ENCODE data around the gene MORN1. TPM values are rescaled to one million over a fixed set of nuclear protein-coding genes. Genes with fewer than 3 reads are reported as not detected.

Gene MORN1
- total and polyA plus RNA-seq, 2 of the 4 experiments (the other 2 are of a cell fraction), result 3.0 to 4.2 TPM

DNA sequence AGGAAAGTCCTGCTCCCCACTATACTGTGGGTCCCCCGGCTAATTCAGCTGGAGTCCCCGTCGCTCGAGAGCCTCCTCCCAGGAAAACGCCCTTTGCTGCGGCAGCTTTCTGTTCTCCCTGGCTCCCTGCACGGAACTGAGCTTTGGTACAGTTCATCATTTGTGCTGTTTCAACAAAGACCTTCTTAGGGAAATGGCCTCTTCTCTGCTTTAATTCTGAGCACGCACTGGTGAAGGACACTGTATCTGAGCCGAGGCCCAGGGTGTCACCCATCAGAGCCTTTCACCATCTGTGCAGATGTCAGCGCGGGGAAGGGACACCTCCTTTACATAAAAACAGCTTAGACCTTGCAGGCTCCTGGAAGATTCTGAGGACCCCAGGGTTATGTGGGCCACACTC is 34.5 kb upstream of the MORN1 start:
- H3K27me3 ChIP-seq (ENCODE audit: control insufficient read depth, insufficient read depth, low read length), result peaks cover 11% of the 10 kb centered on the region; the same call in 1 of the 2 replicates
- H4K8ac ChIP-seq (ENCODE audit: low read depth in 2 of 2, low read length in 2 of 2), result no peak overlapping the region
- H2AK9ac ChIP-seq (replicated peaks; ENCODE audit: low read depth, low read length, poor library complexity), result no peak overlapping the region
- no peak overlapping the region for H3K23ac ChIP-seq (ENCODE audit: low read depth, low read length)
- no peak overlapping the region for H3K9ac ChIP-seq (ENCODE audit: low read depth, low read length)
- H2BK120ac ChIP-seq (ENCODE audit: low read depth, low read length), result no peak overlapping the region
- no peak overlapping the region for H3K4me2 ChIP-seq (ENCODE audit: low read depth, low read length)
- no peak overlapping the region for H2BK15ac ChIP-seq (ENCODE audit: low read depth, low read length)
- no peaks in the 10 kb centered on the region for H3K9me1 ChIP-seq (ENCODE audit: insufficient read depth, low read length)
- H3K27ac ChIP-seq (ENCODE audit: insufficient read depth, low read length), result no peak overlapping the region
- in situ Hi-C loops (cut with MboI; ENCODE audit: low sequenced_read_pairs) (loop anchor here (25.0 kb wide), 1 partner anchor 636 kb away; the partner anchor contains the start of gene PRDM16), intact Hi-C loops (cut with micrococcal nuclease) (no loop called here), dilution Hi-C loops (cut with HindIII; ENCODE audit: low sequenced_read_pairs, unreplicated experiment) (no loop called here)
- H3K4me3 ChIP-seq (ENCODE audit: insufficient read depth, low read depth, low read length), result no peak overlapping the region
- no peak overlapping the region for H3K18ac ChIP-seq (ENCODE audit: low read depth, low read length)
- H2BK5ac ChIP-seq (ENCODE audit: low read depth, low read length, poor library complexity, severe bottlenecking), result no peak overlapping the region
- BruUV-seq (replicated peaks), result no TSS peak
- H2AK5ac ChIP-seq (ENCODE audit: low read depth, low read length), result no peak overlapping the region
- no peak overlapping the region for H3K14ac ChIP-seq (replicated peaks; ENCODE audit: low read depth, low read length)
- no peak for ATAC-seq (ENCODE audit: low read depth)
- H4K91ac ChIP-seq (ENCODE audit: insufficient read depth, low read depth, low read length), result no peak overlapping the region
- 74% methylated on average over 8 of the region's 11 CpGs; no CpG with 5 or more reads in 1 of the 2 experiments for WGBS, 2 experiments (ENCODE audit: extremely low coverage in 2 of 2, insufficient read length in 1 of 2)
- no peak overlapping the region for H3K4ac ChIP-seq (ENCODE audit: low read depth, low read length)
- POLR2A ChIA-PET (ENCODE audit: unreplicated experiment), result no interaction called here
- H4K5ac ChIP-seq (ENCODE audit: low read depth, low read length), result no peak overlapping the region
- H3K56ac ChIP-seq (ENCODE audit: extremely low read depth, insufficient read depth, low read length), result no peak overlapping the region
- no peak for TF ChIP-seq POLR2A (IDR thresholded peaks at IDR 0.05; ENCODE audit: low read depth, low read length)
- TF ChIP-seq RCOR1 (IDR thresholded peaks at IDR 0.05; ENCODE audit: insufficient replicate concordance, low read length), result no peak
- TF ChIP-seq RFX5 (IDR thresholded peaks at IDR 0.05; ENCODE audit: low read depth, low read length), result no peak
- TF ChIP-seq MAZ (IDR thresholded peaks at IDR 0.05; ENCODE audit: borderline replicate concordance, low read depth, low read length), result no peak
- no peak for TF ChIP-seq CEBPB (IDR thresholded peaks at IDR 0.05; ENCODE audit: low read depth, low read length)
- TF ChIP-seq MAFK (IDR thresholded peaks at IDR 0.05; ENCODE audit: low read depth, low read length), result no peak
- no peak for TF ChIP-seq FOS (IDR thresholded peaks at IDR 0.05; ENCODE audit: low read depth, low read length)
- TF ChIP-seq MXI1 (IDR thresholded peaks at IDR 0.05; ENCODE audit: borderline replicate concordance, low read depth, low read length), result no peak
- TF ChIP-seq RAD21 (IDR thresholded peaks at IDR 0.05; ENCODE audit: low read length), result no peak
- TF ChIP-seq, protein P1, sequence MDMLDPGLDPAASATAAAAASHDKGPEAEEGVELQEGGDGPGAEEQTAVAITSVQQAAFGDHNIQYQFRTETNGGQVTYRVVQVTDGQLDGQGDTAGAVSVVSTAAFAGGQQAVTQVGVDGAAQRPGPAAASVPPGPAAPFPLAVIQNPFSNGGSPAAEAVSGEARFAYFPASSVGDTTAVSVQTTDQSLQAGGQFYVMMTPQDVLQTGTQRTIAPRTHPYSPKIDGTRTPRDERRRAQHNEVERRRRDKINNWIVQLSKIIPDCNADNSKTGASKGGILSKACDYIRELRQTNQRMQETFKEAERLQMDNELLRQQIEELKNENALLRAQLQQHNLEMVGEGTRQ (IDR thresholded peaks at IDR 0.05; ENCODE audit: low read depth, low read length), result no peak
- no peak for TF ChIP-seq NFE2L2 (IDR thresholded peaks at IDR 0.05; ENCODE audit: low read depth, low read length)
- TF ChIP-seq, protein P2, sequence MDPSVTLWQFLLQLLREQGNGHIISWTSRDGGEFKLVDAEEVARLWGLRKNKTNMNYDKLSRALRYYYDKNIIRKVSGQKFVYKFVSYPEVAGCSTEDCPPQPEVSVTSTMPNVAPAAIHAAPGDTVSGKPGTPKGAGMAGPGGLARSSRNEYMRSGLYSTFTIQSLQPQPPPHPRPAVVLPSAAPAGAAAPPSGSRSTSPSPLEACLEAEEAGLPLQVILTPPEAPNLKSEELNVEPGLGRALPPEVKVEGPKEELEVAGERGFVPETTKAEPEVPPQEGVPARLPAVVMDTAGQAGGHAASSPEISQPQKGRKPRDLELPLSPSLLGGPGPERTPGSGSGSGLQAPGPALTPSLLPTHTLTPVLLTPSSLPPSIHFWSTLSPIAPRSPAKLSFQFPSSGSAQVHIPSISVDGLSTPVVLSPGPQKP (IDR thresholded peaks at IDR 0.05; ENCODE audit: borderline replicate concordance, low read depth, low read length), result no peak
- no peak for TF ChIP-seq SMC3 (IDR thresholded peaks at IDR 0.05; ENCODE audit: low read depth, low read length)
- no peaks in the 10 kb centered on the region for H3K36me3 ChIP-seq (ENCODE audit: control insufficient read depth, insufficient read depth, low read length)
- H3K4me1 ChIP-seq (ENCODE audit: control insufficient read depth, insufficient read depth, low read length), result no peaks in the 10 kb centered on the region
- H2AFZ ChIP-seq (replicated peaks; ENCODE audit: low read length, poor library complexity), result no peak overlapping the region
- DNase-seq, result no peak
- H3K9me3 ChIP-seq (ENCODE audit: control insufficient read depth, insufficient read depth, low read length), result peaks cover 11% of the 10 kb centered on the region
- no peaks in the 10 kb centered on the region for H3K79me1 ChIP-seq (ENCODE audit: low read depth in 1 of 2, low read length in 2 of 2)
- CTCF ChIA-PET, result no interaction called here
- H4K20me1 ChIP-seq (ENCODE audit: insufficient read depth, low read length), result no peaks in the 10 kb centered on the region
- H2BK20ac ChIP-seq (ENCODE audit: low read depth, low read length), result no peak overlapping the region

Measured in IMR-90 (cell line).